GM12874 (cell line): ENCODE measurements around the gene GATB.

ENCODE experiments used
- TF ChIP-seq, protein P1 (sequence below): IDR thresholded peaks from 2 replicates; pipeline ENCODE4 v1.5.1; 2011; ENCODE audit warnings: low read depth, mild to moderate bottlenecking, control low read depth, low read length, moderate library complexity; ENCODE audit not compliant: insufficient read depth

Gene GATB

DNA sequence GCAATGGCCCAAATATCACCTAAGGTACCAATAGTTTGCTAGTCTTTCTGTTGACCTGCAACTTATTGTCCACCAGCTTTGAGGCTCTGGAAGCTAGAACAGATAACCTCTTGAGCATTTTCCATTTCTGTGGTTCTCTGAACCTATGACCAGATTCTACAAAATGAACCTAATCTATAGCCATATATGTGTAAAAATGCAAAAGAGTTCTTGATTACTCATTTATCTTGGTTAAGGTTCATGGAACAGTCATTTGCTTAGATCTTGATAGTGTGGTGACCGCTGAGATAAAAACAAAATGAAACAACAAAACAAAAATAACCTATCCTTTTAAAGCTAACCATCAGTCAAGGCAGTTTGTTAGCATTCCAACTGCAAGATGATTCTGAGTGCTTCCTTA lies 9.3 kb upstream of the GATB start:
- TF ChIP-seq, protein P1, sequence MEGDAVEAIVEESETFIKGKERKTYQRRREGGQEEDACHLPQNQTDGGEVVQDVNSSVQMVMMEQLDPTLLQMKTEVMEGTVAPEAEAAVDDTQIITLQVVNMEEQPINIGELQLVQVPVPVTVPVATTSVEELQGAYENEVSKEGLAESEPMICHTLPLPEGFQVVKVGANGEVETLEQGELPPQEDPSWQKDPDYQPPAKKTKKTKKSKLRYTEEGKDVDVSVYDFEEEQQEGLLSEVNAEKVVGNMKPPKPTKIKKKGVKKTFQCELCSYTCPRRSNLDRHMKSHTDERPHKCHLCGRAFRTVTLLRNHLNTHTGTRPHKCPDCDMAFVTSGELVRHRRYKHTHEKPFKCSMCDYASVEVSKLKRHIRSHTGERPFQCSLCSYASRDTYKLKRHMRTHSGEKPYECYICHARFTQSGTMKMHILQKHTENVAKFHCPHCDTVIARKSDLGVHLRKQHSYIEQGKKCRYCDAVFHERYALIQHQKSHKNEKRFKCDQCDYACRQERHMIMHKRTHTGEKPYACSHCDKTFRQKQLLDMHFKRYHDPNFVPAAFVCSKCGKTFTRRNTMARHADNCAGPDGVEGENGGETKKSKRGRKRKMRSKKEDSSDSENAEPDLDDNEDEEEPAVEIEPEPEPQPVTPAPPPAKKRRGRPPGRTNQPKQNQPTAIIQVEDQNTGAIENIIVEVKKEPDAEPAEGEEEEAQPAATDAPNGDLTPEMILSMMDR: no peak

DNA sequence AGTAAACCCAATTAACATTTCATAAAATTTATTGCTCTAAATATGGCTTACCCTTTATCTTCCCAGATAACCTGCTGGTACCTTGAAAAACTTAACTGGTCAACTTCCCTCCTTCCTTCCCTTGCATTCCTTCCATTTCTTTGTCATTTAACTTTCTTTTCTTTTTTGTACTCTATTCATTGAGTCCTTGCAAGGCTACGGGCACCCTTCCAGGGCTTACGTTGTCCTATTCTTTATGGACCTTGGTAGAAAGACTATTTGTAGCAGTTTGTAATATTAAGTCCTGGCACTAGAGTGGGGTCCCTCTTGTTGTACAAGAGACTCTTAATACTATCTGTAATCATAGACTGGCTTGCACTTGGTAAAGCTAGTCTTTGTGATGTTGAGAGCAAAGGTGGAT lies 8.0 kb upstream of the GATB start:
- TF ChIP-seq, protein P1: no peak

DNA sequence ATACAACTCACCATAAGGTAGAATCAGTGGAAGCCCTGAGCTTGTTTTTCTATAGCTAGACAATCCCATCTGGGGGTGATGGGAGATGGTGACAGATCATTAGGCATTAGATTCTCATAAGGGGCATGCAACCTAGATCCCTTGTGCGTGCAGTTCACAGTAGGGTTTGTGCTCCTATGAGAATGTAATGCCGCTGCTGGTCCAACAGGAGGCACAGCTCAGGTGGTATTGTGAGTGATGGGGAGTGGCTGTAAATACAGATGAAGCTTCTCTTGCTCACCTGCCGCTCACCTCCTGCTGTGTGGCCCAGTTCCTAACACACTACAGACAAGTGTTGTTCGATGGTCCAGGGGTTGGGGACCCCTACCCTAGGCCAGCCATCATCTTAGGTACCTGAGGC lies 5.9 kb upstream of the GATB start:
- TF ChIP-seq, protein P1: peak; percentile 29; the same call in 1 of the 2 replicates

DNA sequence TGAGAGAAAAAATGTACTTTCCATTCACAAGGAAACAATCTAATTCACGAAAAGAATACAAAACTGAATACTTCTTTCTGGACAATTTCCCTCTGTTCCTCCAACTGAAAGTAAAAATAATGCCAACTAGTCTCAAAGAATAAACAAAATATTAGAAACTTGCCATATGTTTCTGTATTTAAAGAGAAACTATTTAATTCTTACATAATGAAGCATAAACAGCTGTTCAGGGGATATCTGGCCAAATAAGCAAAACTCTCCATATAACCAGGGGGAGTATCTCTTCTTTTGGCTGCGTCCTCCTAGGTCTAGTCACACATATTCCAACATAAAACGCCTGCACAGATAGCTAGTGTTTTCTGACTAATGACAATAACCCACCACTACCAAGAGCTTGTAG lies 805 bp downstream of the GATB start:
- TF ChIP-seq, protein P1: no peak

DNA sequence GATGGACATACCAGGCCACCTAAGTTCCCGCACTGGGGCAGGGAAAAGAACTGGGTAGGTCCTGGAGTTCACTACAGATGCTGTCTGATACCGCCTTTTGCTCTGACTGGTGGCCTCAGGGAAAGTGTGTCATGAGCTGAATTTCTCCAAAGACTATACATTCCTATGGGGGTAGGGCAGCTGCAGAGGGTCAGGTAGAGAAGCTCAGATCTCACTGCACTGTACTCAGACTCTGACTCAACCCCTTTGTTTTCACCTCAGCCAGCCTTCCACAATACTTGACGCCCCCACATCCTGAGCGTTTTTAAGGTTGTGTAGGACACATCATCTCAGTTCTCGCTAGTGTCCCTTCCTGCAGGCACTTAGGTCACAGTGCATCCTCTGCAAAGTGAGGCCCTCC lies 7.8 kb downstream of the GATB start:
- TF ChIP-seq, protein P1: no peak

DNA sequence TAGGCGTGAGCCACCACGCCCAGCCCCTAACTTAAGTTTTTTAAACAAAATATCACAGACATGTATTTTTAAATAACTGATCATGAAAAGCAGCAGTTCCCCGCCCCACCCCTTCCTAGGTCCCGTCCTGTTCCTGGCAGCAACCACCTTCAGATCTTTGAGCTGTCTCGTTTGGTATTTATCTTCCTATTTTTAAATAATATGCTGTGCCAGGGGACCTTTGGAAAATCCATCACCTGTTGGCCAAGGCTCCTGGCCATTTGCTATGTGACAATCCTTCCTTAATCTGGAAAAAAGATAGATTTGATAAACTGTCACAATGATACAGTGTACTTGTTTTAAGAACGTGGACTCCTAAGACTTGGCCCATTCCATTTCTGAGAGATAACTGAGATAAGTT lies 10.7 kb downstream of the GATB start:
- TF ChIP-seq, protein P1: no peak

DNA sequence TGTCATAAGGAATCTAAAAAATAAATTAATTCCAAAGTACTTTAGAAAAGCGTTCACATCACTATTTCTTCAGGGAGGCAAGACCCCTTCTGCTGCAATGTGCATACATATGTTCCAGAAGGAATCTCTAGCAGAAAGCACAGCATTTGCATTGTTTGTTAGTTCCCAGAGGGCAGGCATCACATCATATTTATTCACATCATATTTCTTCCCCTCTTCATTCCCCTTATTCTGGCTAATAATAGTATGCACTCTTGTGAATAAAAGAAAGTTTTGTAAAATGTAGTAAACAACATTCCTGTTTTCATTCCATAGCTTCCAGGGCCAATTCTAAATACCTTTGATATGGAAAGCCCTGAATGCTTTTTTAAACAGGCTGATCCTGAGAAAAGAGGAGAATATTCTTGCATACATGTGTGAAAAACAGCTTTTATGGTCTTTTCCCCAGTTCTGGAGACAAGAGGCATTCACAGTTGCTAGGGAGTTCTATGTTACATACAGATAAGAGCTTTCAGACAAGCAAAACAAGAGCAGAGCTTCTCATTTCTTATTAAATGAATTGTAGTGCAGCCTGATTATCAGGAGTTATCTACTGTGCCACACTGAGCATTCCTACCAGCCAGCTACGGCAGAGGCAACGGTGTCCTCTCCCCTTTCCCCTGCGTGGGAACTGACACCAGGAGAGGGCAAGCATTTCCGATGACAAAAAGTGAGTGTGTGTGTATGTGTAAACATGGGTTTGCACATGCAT lies 15.2 kb downstream of the GATB start:
- TF ChIP-seq, protein P1: no peak
